Neural cell (in vitro differentiated cells): ENCODE measurements around the gene NRSN2.

Experiments used
- EP300 ChIP-seq: fragments of 450-650 bp; conservative IDR thresholded peaks from 2 replicates; pipeline ENCODE4 v1.6.1; 2014; ENCODE audit warnings: antibody characterized with exemption, mild to moderate bottlenecking, moderate library complexity; ENCODE audit not compliant: poor library complexity, severe bottlenecking
- EZH2 ChIP-seq: fragments of 200-600, 300-800 bp; shearing (Covaris generic), sonication (generic); IDR thresholded peaks from 2 replicates; pipeline ENCODE4 v1.6.1; 2014; ENCODE audit warnings: antibody characterized with exemption, low read length, borderline replicate concordance, mild to moderate bottlenecking; ENCODE audit not compliant: insufficient read depth, poor library complexity, severe bottlenecking
- MXI1 ChIP-seq: fragments of 450-650 bp; conservative IDR thresholded peaks from 2 replicates; pipeline ENCODE4 v1.6.1; 2014; ENCODE audit warnings: antibody characterized with exemption, mild to moderate bottlenecking; ENCODE audit not compliant: poor library complexity, severe bottlenecking
- POLR2AphosphoS5 ChIP-seq: IDR thresholded peaks from 2 replicates; pipeline ENCODE4 v1.6.1; 2012
- RAD21 ChIP-seq: fragments of 450-650 bp; conservative IDR thresholded peaks from 2 replicates; pipeline ENCODE4 v1.6.1; 2014; ENCODE audit warnings: antibody characterized with exemption, mild to moderate bottlenecking, moderate library complexity
- SMC3 ChIP-seq: fragments of 450-650 bp; conservative IDR thresholded peaks from 2 replicates; pipeline ENCODE4 v1.6.1; 2014; ENCODE audit warnings: antibody characterized with exemption, mild to moderate bottlenecking, moderate library complexity; ENCODE audit not compliant: poor library complexity
- TAF1 ChIP-seq: IDR thresholded peaks from 2 replicates; pipeline ENCODE4 v1.6.1; 2012; ENCODE audit warnings: low read depth
- TF ChIP-seq, protein P1 (sequence below): fragments of 450-650 bp; IDR thresholded peaks from 2 replicates; pipeline ENCODE4 v1.5.1; 2014; ENCODE audit warnings: antibody characterized with exemption, mild to moderate bottlenecking, moderate library complexity; ENCODE audit not compliant: poor library complexity, severe bottlenecking
- TF ChIP-seq, protein P2 (sequence below): IDR thresholded peaks from 2 replicates; pipeline ENCODE4 v1.6.1; 2012; ENCODE audit warnings: borderline replicate concordance

DNA sequence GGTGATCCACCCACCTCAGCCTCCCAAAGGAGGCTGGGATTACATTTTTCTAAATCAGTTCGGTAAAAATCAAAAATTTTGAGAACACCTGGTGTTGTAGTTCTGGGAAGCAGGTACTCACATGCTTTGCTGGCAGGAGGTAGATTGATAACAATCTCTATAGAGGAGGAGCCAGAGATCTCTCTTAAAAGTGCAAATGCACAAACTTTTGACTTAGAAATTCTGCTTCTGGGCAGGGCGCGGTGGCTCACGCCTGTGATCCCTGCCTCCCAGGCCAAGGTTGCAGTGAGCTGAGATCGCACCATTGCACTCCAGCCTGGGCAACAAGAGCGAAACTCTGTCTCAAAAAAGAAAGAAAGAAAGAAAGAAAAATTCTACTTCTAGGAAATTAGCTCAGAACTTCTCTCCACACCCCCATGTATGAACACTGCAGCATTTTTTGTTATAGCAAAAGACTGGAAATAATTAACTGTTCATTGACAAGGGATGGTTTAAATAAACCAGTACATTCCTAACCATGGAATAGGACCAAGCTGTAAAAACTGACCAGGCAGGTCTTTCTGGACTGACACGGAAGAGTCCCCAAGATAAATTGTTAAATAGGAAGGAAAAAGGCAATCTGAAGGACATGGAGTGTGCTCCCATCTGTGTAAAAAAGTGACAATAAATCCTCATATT is 19.3 kb downstream of the NRSN2 start:
- TF ChIP-seq, protein P1, sequence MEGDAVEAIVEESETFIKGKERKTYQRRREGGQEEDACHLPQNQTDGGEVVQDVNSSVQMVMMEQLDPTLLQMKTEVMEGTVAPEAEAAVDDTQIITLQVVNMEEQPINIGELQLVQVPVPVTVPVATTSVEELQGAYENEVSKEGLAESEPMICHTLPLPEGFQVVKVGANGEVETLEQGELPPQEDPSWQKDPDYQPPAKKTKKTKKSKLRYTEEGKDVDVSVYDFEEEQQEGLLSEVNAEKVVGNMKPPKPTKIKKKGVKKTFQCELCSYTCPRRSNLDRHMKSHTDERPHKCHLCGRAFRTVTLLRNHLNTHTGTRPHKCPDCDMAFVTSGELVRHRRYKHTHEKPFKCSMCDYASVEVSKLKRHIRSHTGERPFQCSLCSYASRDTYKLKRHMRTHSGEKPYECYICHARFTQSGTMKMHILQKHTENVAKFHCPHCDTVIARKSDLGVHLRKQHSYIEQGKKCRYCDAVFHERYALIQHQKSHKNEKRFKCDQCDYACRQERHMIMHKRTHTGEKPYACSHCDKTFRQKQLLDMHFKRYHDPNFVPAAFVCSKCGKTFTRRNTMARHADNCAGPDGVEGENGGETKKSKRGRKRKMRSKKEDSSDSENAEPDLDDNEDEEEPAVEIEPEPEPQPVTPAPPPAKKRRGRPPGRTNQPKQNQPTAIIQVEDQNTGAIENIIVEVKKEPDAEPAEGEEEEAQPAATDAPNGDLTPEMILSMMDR = no peak
- TF ChIP-seq POLR2AphosphoS5 = no peak
- no peak for TF ChIP-seq EZH2
- no peak for TF ChIP-seq RAD21
- TF ChIP-seq SMC3 = no peak
- TF ChIP-seq, protein P2, sequence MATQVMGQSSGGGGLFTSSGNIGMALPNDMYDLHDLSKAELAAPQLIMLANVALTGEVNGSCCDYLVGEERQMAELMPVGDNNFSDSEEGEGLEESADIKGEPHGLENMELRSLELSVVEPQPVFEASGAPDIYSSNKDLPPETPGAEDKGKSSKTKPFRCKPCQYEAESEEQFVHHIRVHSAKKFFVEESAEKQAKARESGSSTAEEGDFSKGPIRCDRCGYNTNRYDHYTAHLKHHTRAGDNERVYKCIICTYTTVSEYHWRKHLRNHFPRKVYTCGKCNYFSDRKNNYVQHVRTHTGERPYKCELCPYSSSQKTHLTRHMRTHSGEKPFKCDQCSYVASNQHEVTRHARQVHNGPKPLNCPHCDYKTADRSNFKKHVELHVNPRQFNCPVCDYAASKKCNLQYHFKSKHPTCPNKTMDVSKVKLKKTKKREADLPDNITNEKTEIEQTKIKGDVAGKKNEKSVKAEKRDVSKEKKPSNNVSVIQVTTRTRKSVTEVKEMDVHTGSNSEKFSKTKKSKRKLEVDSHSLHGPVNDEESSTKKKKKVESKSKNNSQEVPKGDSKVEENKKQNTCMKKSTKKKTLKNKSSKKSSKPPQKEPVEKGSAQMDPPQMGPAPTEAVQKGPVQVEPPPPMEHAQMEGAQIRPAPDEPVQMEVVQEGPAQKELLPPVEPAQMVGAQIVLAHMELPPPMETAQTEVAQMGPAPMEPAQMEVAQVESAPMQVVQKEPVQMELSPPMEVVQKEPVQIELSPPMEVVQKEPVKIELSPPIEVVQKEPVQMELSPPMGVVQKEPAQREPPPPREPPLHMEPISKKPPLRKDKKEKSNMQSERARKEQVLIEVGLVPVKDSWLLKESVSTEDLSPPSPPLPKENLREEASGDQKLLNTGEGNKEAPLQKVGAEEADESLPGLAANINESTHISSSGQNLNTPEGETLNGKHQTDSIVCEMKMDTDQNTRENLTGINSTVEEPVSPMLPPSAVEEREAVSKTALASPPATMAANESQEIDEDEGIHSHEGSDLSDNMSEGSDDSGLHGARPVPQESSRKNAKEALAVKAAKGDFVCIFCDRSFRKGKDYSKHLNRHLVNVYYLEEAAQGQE = no peak
- no peak for TF ChIP-seq EP300
- no peak for TF ChIP-seq TAF1
- TF ChIP-seq MXI1 = no peak
